Measurements from ENCODE around the gene KLHL5.

GRCh38 chr4:39051492-39051891 is 10.5 kb upstream of the KLHL5 start:
- TF ChIP-seq EP300 (conservative IDR thresholded peaks at IDR 0.05; ENCODE audit: poor library complexity, severe bottlenecking), result no peak
- no peak for TF ChIP-seq RAD21 (conservative IDR thresholded peaks at IDR 0.05)
- TF ChIP-seq POLR2AphosphoS5 (IDR thresholded peaks at IDR 0.05), result no peak

Measured in neural cell (in vitro differentiated cells).